NCI-H345 treated with DMSO at 0.1 percent for 48 hours (cell line): ENCODE data around the gene TRIM13.
"Not testable (repeated sequence)": the region's sequence is repeated elsewhere in the genome, so short reads cannot be mapped to it uniquely, and the experiment has no call there.

Source experiments
- DNase-seq: peaks from one replicate; lab custom pipeline; 2025; ENCODE audit not compliant: unreplicated experiment; lab: John Stamatoyannopoulos, UW

TRIM13 gene

GRCh38 chr13:49996951-49997895, at the start of gene TRIM13:
TRIM13 (plus strand) TSS chr13:49997042; CDS start chr13:50011941, 14,899 bp downstream.
- DNase-seq: peak; percentile 29

GRCh38 chr13:49948777-49949270, 48.0 kb upstream of the TRIM13 start:
- not testable (repeated sequence) for DNase-seq

DNA sequence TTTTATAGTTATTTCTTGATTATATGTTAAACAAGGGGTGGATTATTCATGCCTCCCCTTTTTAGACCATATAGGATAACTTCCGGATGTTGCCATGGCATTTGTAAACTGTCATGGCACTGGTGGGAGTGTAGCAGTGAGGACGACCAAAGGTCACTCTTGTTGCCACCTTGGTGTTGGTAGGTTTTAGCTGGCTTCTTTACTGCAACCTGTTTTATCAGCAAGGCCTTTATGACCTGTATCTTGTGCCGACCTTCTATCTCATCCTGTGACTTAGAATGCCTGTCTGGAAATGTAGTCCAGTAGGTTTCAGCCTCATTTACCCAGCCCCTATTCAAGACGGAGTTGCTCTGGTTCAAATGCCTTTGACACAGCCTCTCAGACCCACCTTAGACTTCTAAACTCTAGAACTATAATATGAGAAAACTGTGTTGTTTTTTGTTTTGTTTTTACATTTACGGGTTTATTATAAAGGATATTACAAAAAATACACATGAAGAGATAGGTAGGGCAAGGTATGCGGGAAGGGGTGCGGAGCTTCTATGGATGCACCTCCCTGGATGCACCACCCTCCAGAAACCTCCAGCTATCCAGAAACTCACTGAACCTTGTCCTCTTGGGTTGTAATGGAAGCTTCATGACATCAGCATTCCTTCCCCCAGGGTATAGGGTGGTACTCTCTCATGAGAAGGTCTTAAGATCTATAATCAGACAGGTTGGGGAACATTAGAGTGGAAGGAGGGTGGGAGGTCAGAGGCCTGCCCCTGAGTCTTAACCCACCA, 44.9 kb upstream of the TRIM13 start:
- no peak for DNase-seq

DNA sequence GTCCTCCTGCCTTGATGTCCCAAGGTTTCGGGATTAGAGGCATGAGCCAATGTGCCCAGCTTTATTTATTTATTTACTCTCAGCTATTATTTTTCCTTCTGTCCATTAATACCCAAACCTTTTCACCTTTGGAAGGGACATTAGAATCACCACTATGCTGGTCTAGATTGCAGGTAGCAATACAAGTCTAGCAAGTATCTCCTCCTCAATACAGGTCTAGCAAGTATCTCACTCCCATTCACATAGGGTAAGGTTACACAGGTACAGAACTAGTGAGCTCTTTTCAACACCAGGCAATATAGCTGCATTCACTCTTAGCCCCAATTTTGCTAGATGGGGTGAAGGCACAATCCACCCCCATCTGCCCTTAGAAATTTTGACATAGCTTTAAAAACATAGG, 43.3 kb upstream of the TRIM13 start:
- DNase-seq: no peak

DNA sequence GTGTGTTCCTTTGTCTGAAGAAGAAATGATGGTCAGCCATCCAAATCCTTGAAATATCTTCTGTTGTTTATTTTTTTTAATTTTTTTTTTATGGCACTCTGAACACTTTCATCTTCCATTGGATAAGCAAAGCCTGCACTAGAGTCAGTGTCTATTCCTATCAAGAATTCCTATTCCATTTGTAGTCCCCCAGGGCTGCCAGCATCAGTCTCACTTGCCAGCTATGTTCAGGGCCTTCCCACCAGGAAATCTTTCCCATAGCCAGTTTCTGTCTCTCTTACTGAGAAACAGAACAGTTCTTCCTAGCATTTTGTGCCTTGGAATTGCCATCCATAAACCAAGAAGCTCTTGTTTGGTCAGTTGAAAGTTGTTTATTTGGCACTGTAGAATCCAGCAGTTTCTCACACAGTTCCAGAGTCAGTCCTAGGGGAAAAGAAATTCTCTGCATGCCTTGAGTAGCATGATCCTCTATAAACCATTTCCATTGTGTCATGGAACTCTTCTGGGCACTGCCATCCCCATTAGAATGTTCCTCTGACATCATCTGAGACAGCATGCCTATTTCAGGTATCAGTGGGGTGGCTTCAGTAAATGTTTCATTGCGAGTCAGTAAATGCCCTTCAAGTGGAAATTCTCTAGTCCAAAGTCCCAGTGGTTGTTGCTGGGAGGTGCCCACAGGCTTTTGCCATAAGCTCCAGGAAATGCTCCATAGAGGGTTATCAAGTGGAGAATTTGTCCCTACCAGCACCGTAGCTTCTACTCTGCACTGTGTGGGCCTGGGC, 42.0 kb upstream of the TRIM13 start:
- no peak for DNase-seq

DNA sequence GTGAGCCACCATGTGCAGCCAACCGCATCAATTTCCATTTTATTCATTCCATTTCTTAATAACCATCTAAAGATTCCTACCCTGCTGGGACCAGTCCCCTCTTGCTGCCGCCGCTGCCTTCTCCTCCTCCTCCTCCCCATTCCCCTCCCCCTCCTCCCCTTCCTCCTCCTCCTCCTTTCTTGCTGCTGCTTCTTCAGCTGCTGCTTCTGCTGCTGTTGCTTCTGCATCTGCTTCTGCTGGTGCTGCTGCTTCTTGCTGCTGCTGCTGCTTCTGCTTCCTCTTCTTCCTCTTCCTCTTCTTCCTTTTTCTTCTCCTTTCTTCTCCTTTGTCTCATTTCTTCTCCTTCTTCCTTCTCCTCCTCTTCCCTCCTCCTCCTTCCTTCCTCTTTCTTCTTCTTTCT, 40.7 kb upstream of the TRIM13 start:
- DNase-seq: no peak

GRCh38 chr13:49958321-49958720, 38.5 kb upstream of the TRIM13 start:
- DNase-seq: no peak

- no peak for DNase-seq
These were observed 29.4 kb upstream of the TRIM13 start for GRCh38 chr13:49967456-49967855.

DNA sequence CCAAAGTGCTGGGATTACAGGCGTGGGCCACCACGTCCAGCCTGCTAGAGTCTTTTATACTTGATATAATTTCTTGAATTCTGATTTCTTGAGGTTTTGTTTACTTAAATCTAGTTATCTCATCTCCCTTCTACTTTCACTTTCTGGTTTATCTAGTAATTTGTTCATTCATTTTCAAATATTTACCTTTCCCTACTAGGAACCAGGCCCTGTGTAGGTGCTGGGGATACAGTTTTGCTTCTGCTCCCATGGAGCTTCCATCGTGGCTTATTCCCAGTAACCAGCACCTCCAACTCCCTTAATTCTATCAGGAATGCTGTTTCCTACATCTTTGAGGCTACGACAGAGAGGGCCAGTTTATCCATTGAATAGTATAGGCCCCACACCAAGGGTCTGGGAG, 24.1 kb upstream of the TRIM13 start:
- no peak for DNase-seq

DNA sequence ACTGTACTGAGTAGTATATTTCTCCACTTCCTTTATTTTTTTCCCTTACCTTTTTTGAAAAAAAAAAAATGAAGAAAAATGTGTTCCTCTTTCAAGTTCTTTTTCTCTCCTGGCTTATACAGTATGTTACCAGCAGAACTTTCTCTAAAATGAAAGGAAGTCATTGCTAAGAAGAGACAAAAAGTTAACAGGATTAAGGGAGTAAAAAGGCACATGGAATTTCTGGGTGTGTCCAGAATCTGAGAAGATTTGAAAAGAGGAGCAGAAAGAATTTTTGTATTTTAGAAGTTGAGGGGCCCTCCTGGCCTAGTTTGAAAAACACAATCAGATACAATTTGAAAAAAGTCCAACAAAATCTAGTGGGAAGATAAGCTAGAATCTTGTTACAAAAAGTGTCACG, 21.0 kb upstream of the TRIM13 start:
- DNase-seq: no peak

DNA sequence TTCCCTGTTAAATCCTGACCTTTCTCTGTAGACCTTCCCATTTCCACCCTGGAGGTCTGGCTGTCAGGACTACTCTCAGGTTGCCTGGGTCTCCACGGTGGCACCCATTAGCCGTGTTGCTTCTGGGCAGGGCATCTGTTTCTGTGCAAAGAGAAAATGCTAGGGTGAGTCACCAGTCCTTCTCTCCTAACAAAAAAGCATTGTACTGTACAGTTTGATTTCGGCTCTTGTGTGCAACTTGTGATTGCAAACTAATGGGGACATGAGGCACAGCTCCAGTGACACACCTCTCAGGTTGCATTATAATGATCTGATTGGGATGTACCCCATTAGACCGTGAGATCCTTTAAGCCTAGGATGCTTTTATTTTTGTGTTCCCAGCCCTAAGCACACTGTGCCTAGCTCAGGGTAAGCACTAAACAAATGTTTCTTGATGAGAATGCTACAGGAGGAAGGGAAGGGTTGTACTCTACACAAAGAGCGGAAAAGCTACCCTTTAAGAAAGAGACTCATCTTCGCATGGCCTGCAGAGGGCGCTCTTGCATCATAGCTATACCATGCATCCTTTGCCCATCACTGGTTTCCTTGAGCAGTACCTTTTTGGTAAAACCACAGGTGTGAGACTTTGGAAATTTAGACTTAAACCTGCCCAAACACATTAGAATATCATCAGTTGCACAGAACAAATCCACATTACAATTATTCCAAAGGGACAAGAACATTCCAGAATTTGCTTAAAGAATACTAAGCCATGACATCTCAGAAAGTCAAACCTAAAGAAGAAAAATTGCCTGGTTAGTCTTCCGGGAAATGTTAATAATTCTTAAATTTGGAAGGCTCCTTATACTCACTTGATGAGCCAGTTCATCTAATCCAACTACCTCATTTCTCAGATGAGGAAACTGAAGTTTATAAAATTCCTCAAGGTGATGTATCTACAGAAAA, 20.3 kb upstream of the TRIM13 start:
- DNase-seq: no peak

DNA sequence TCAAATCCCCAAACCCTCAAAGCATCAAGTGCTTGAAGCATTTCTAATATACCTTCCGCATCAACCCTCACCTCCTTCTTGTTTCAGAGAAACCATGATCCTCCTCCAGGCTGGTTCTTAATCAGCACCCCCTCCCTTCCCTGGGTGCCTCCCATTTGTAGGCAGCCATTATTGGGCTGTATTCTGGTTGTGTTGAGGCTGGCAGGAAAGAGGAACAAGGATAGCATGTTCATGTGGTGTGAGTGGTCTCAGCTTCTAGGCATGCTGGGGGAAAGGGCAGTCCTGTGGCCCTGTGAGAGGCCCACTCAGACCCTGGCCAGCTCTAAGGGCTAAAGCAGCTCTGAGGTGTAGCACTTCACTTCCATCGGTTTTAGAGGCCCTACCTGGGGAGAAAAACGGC, 18.9 kb upstream of the TRIM13 start:
- no peak for DNase-seq

GRCh38 chr13:49980266-49980665, 16.6 kb upstream of the TRIM13 start:
- no peak for DNase-seq

DNA sequence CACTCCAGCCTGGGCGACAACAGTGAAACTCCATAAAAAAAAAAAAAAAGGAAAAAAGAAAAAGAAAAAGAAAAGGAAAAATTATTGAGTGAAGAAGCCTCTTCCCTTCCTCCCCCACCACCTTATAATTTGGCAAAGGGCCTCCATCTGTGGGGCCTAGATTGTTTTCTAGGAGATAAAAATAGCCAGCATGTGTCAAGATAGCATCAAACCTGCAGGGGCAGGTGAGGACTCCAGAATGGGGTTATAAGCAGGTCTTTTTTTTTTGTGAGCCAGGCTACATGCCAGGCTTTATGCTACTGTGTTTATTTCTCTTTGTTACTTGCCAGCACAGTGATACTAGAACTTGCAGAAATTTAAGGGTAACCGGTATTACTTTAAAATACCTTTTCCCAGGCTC, 11.7 kb upstream of the TRIM13 start:
- DNase-seq: no peak

- no peak for DNase-seq
These were observed 10.4 kb upstream of the TRIM13 start for GRCh38 chr13:49986471-49986870.

- DNase-seq: not testable (repeated sequence)
These were observed 6.2 kb upstream of the TRIM13 start for GRCh38 chr13:49990612-49991011.

DNA sequence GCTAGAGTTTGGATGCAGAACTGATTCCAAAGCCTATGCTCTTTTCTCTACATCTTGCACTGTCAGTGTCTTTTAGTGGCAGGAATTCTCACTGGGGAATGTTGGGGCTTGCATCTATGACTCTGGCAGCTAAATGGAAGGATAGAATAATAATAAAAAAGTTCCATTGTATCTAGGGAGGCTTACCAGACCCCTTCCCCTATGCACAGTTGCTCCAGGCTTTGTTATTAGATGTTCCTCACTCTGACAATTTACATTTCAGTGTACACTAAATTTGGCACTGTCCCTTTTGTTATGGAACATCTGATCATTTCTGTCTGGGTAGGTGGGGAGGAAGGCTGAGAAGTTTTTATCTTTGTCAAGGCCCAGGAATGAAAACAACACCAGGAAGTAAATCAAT, 3.7 kb upstream of the TRIM13 start:
- no peak for DNase-seq

DNA sequence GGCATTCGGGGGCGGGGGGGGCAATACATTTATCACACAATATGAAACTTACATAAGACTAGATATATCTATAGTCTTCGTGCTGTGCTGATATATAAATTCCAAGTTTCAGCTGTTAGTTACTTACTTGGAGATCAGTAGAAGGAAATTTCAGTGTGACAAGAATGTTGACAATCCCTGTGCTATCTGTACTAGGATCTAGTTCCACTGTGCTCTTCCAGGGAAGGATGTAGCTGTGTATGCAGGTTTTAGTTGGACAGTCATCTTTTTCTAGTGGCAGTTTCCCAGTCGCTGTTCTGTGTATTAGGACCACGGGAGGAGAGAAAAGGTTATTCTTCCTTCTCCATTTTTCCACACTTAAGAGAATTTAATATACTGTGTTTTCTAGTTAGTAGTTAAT, 3.2 kb upstream of the TRIM13 start:
- no peak for DNase-seq

DNA sequence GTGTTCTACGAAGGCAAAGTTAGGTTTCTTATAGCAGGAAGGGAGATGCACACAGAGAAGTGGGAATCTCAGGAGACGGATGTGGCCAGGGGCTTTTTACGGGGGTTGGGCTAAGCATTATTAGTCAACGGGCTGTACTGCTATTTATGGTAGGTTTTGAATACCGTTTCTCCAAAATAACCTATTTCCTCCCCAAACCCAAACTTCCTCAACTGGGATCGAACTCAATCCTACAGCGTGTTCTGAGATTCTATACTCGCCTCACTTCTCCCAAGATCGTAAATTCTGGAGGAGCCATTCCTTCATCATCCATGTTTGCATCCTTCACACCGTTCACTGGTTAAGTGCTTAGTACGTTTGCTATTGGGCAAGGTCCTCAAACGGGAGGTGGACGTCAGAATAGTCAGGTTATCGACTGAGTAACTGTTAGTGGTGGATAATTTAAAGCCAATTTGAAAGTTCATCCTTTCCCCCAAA, 1.2 kb upstream of the TRIM13 start:
- DNase-seq: no peak
